GM19035 (cell line): Measurements from ENCODE around the gene ATP8B3.

ENCODE experiments used
- ATAC-seq: cut with Tn5 transposase; IDR thresholded peaks from one replicate; pipeline ENCODE4 v1.9.1; 2021; ENCODE audit not compliant: unreplicated experiment

ATP8B3 gene

GRCh38 chr19:1851654-1852580 lies 39.8 kb upstream of the ATP8B3 start:
- no peak for ATAC-seq

- no peak for ATAC-seq
These were observed 39.0 kb upstream of the ATP8B3 start for GRCh38 chr19:1850809-1851653.

GRCh38 chr19:1849886-1850398 lies 37.9 kb upstream of the ATP8B3 start:
- ATAC-seq = no peak

- no peak for ATAC-seq
These were observed 37.0 kb upstream of the ATP8B3 start for GRCh38 chr19:1849132-1849474.

GRCh38 chr19:1848399-1849131 lies 36.5 kb upstream of the ATP8B3 start, which contains the start of gene REXO1:
REXO1 (minus strand) TSS chr19:1848483; CDS start chr19:1848358, 125 bp downstream.
- ATAC-seq = peak; percentile 73

DNA sequence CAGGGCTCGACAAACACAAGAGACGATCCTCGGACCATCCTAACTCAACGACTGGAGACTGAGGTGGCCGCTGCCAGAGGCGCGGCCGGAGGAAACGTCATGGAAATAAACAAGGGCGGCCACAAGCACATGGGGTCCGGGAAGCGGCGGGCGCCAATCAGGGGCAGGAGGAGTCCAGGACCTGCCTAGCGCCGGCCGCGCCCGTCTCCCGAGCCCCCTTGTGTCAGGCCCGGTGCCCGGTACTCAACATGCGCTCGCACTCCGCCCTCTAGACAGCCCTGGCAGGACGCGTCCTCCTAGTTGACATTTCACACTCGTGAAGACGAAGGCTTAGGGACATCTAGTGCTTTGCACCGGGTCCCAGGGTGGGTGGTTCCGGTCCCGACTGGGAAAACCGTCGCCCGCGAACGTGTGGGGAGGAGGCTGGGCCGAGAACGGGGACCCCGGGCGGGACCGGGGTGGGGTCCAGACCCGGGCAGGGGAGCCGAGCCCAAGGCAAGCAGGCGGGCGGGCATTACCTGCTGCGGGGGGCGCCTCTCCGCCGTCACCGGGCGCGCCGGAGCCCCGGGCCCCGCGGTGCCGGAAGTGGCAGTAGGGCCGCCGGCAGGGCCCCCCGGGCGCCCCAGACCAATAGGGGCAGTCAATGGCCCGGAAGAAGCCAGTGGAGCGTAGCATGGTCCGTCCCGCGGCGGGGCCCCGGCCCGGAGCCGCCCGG lies 35.8 kb upstream of the ATP8B3 start:
- peak; percentile 33 for ATAC-seq

- ATAC-seq = no peak
These were observed 35.2 kb upstream of the ATP8B3 start for GRCh38 chr19:1847348-1847683.

- ATAC-seq = no peak
These were observed 34.6 kb upstream of the ATP8B3 start for GRCh38 chr19:1846517-1847204.

DNA sequence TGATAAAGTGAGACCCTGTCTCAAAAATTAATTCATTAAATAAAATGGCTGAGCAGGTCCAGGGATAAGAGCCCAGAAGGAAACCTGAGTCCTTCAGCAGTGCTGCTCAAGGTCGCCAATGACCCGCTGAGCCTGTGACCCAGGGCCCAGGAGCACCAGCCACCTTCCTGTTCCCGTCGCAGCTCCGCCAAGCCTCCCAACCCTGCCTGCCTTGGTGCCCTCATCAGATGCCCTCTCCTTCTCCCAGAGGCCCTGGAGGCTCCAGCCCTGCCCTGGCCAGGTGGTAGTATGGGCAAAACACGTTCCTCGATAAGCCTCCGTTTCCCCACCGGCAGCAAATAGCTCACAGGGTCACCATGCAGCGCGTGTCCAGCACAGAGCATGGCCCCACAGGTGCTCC lies 33.6 kb upstream of the ATP8B3 start:
- no peak for ATAC-seq

GRCh38 chr19:1845125-1845515 lies 33.0 kb upstream of the ATP8B3 start:
- no peak for ATAC-seq

GRCh38 chr19:1844513-1845124 lies 32.5 kb upstream of the ATP8B3 start:
- ATAC-seq = no peak

- no peak for ATAC-seq
These were observed 31.7 kb upstream of the ATP8B3 start for GRCh38 chr19:1843646-1844394.

DNA sequence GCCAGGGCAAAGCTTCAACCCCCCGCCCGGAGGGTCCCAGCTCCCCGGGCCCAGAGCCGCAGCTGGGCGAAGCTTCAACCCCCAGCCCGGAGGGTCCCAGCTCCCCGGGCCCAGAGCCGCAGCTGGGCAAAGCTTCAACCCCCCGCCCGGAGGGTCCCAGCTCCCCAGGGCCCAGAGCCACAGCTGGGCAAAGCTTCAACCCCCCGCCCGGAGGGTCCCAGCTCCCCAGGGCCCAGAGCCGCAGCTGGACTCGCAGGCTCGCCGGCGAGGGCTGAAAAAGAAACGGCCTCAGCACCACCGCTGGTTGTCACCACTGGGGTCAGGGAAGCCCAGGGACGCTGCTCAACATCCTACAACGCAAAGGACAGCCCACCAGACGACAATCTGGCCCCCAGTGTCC lies 31.0 kb upstream of the ATP8B3 start:
- ATAC-seq = no peak

DNA sequence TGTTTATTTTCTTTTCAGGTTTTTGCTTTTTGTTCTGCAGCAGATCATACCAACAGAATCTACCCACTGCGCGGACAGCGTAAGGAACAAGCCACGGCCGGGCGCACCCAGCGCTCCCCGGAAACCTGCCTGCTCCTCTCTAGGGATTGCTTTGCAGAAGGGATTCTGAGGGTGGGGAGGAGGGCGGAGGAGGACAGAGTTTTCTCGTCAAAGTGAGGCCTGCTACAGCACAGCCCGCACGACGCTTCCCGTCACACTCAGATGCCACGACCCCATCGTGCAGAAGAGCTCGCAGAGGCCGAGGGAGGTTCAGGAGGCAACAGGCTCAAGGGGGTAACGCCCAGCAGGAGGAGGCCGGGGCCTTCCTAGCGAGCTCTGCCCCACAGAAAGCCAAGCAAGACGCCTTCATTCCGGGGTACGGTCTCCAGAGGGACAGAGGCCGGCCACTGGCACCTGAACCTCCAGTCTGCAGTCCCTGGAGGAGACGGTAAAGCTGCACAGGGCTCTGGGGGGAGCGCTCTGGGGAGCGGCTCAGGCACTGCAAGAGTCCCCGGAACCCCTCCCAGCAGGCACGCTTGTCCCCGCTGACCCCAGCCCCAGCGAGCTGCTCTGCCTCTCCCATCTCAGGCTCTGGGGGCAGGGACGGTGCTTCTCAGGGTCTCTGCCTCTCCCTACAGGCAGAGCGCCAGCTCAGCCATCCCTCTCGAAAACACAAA lies 29.3 kb upstream of the ATP8B3 start:
- ATAC-seq = no peak

DNA sequence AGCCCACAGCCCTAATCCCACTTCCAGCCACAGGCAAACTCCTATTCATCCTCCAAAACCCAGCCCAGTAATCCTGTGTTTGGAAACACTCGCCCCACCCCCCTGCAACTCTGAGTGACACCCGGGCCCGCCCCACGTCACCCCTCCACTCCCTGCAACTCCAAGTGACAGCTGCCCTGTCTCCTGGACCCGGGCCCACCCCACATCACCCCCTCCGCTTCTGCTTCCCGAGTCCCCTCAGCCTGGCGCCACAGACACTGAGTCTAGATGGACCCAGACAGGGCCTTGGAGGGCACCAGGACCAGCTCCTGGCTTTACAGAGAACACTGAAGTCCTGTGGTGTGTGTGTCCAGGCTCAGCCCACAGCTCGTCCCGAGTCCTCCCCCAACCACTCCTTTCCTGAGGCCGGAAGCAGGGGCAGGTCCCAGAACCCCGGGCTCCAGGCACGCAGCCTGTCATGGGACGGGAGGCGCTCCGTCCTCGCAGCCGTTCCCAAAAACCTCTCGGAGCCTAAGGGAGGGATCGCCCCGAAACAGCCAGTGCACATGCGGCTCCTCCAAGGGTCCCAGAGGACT lies 28.6 kb upstream of the ATP8B3 start:
- ATAC-seq = no peak

- no peak for ATAC-seq
These were observed 27.8 kb upstream of the ATP8B3 start for GRCh38 chr19:1839658-1840540.

DNA sequence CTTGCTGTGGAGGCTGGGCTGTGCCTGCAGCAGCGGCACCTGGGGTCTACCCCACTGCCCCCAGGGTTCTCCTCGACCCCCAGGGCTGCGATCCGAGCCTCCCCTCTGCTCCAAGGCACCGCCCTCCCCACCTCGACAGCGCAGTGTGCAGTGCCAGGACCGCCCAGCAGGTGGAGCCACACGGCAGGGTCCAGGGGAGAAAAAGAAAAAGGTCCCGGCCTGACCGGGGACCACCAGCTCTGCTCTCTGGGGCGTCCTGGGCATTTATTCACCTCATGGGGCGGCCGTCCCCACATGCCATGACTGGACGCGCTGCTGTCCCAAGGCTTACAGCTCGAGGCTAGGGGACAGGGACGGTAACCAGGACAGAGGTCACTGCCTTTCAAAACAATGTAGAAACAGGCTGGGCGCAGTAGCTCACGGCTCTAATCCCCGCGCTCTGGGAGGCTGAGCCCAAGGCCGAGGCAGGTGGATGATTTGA lies 25.6 kb upstream of the ATP8B3 start:
- ATAC-seq = no peak
